Raji (cell line): ENCODE results near the gene CDH22.

Source experiments
- POLR2A ChIP-seq: IDR thresholded peaks from 2 replicates; pipeline ENCODE4 v1.6.1; 2011; ENCODE audit warnings: low read depth, low read length, control low read depth; ENCODE audit not compliant: insufficient read depth

The CDH22 gene

GRCh38 chr20:46347841-46348803 lies 39.8 kb upstream of the CDH22 start:
- TF ChIP-seq POLR2A, result no peak

DNA sequence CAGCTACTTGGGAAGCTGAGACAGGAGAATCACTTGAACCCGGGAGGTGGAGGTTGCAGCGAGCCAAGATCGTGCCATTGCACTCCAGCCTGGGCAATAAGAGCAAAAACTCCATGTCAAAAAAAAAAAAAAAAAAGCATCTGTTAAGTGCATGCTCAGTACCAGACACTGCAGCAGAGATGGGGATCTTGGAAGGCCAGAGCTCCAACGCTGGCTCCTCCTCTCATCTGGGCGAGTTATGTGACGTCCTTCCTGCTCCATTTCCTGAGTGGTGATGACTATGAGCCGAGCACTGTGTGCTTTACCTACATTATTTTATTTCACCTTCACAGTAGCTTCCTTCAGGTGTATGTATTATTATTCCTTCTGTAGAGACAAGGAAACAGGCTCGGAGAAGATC lies 38.5 kb upstream of the CDH22 start:
- TF ChIP-seq POLR2A, result no peak

- TF ChIP-seq POLR2A, result no peak
Observed at GRCh38 chr20:46344488-46345162, 36.3 kb upstream of the CDH22 start.

DNA sequence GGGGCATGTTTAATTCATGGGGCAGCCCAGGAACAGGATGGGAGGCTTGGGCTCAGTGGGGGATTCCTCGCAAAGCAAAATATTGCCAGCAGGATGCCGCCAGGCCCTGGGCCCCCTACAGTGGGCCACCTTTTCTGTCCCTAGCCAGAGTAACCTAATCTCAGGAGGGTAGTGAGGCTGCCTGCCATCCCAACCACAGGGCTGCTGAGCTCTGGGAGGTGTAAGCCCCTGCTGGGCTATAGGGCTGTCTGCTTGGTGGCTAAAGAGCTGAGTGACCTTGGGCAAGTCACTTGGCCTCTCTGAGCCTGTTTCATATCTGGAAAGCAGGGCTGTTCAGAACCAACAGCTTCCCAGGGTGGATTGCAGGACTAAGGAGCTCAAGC lies 35.7 kb upstream of the CDH22 start:
- no peak for TF ChIP-seq POLR2A

- TF ChIP-seq POLR2A, result no peak
Observed at GRCh38 chr20:46343348-46343974, 35.2 kb upstream of the CDH22 start.

GRCh38 chr20:46342451-46343347 lies 34.4 kb upstream of the CDH22 start:
- no peak for TF ChIP-seq POLR2A

GRCh38 chr20:46342010-46342378 lies 33.7 kb upstream of the CDH22 start:
- TF ChIP-seq POLR2A, result no peak

- no peak for TF ChIP-seq POLR2A
Observed at GRCh38 chr20:46341074-46342009, 33.0 kb upstream of the CDH22 start.

GRCh38 chr20:46339037-46339436 lies 30.7 kb upstream of the CDH22 start:
- TF ChIP-seq POLR2A, result no peak

DNA sequence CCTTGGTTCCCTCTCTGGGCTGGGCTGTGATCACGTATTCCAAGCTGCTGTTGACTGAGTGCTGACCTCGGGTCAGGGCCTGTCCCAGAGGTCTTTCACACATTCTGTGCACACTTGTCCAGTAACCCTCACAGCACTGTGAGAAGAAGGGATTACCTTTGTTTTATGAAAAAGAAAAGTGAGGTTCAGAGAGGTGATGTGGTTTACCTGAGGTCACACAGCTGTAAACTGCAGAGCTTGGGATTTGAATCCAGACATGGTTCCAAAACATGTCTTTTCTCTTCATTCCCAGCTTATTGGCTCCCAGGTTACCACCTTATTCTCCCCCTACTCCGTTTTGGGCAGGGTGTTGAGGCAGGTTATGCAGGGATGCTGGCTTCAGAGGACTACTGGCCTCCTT lies 28.4 kb upstream of the CDH22 start:
- TF ChIP-seq POLR2A, result no peak

- TF ChIP-seq POLR2A, result no peak
Observed at GRCh38 chr20:46334303-46334904, 26.1 kb upstream of the CDH22 start.

DNA sequence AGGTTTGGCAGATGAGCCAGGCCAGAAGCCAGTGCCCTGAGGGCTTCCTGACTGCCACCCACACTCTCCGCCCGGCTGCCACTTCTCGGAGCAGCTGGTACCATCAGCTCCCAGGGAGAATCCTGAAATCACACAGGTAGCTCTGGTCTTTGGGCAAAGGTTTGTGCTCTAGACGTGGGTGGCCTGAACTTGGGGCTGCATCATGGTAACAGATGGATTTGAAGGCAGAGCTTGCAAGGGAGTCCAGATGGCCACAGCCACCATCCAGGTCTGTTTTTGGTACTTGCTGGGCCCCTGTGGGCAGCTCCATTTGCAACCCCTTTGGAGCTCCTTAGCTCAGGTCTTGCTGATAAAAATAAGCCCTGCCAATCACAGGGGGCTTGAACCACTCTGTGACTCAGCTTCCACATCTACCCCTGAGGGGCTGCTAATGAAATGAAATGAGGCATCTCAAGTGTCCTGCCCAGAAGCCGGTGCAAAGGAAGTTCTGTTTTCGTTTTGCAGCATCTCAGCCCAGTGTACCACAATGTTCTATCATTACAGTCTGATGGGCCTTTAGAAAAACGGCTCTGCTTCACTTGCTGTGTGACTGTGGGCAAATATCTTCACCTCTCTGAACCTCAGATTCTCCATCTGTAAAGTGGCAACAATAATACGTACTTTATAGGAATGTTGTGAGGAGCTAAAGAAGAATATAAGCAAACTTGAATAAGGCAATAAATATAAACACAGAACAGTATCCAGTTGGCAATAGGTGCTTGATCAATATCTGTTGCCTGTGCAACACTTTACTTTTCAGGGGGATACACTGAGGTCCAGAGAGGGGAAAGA lies 25.1 kb upstream of the CDH22 start:
- TF ChIP-seq POLR2A, result no peak
